ENCODE data around the gene LHX4. TPM values are rescaled to one million over a fixed set of nuclear protein-coding genes. Genes with fewer than 3 reads are reported as not detected.

The LHX4 gene
- total and polyA plus RNA-seq, 2 of the 4 experiments (the other 2 are of a cell fraction) = 0.05 to 0.18 TPM

- H2BK15ac ChIP-seq (ENCODE audit: low read depth, low read length) = no peak overlapping the region; the same call in 2 of the 3 replicates
- H3K9ac ChIP-seq (ENCODE audit: low read depth, low read length) = no peak overlapping the region
- peak overlapping the region; percentile 18 for H2AK9ac ChIP-seq (replicated peaks; ENCODE audit: low read depth, low read length, poor library complexity)
- 72% methylated on average over 8 of the region's 13 CpGs; no CpG with 5 or more reads in 1 of the 2 experiments for WGBS, 2 experiments (ENCODE audit: extremely low coverage in 2 of 2, insufficient read length in 1 of 2)
- in situ Hi-C loops (cut with MboI; ENCODE audit: low sequenced_read_pairs) = loop anchor here (5.0 to 25.0 kb wide), 3 partner anchors 167 to 912 kb away; no protein-coding TSS in a partner anchor
- peak; percentile 43 for DNase-seq
- peaks cover 4% of the 10 kb centered on the region; the same call in 1 of the 2 replicates for H3K9me1 ChIP-seq (ENCODE audit: insufficient read depth, low read length)
- no peak overlapping the region for H3K27ac ChIP-seq (ENCODE audit: insufficient read depth, low read length)
- H3K18ac ChIP-seq (ENCODE audit: low read depth, low read length) = no peak overlapping the region
- H3K23ac ChIP-seq (ENCODE audit: low read depth, low read length) = no peak overlapping the region
- intact Hi-C loops (cut with micrococcal nuclease) = no loop called here
- no peak overlapping the region for H4K5ac ChIP-seq (ENCODE audit: low read depth, low read length)
- no peak overlapping the region for H2BK120ac ChIP-seq (ENCODE audit: low read depth, low read length)
- no TSS peak for BruUV-seq (replicated peaks)
- ChIA-PET POLR2A (ENCODE audit: unreplicated experiment) (no interaction called here), CTCF (no interaction called here)
- peak overlapping the region; percentile 84; the same call in 1 of the 2 replicates for H2AK5ac ChIP-seq (ENCODE audit: low read depth, low read length)
- no peak overlapping the region for H3K4me3 ChIP-seq (ENCODE audit: insufficient read depth, low read depth, low read length)
- no peaks in the 10 kb centered on the region for H3K36me3 ChIP-seq (ENCODE audit: control insufficient read depth, insufficient read depth, low read length)
- H4K20me1 ChIP-seq (ENCODE audit: insufficient read depth, low read length) = no peaks in the 10 kb centered on the region
- H3K79me1 ChIP-seq (ENCODE audit: low read depth in 1 of 2, low read length in 2 of 2) = no peaks in the 10 kb centered on the region
- H3K27me3 ChIP-seq (ENCODE audit: control insufficient read depth, insufficient read depth, low read length) = peaks cover 9% of the 10 kb centered on the region; the same call in 1 of the 2 replicates
- H3K4ac ChIP-seq (ENCODE audit: low read depth, low read length) = no peak overlapping the region; the same call in 1 of the 2 replicates
- no peaks in the 10 kb centered on the region for H3K9me3 ChIP-seq (ENCODE audit: control insufficient read depth, insufficient read depth, low read length)
- peak overlapping the region; percentile 44 for H2BK5ac ChIP-seq (ENCODE audit: low read depth, low read length, poor library complexity, severe bottlenecking)
- peak overlapping the region; percentile 34 for H2AFZ ChIP-seq (replicated peaks; ENCODE audit: low read length, poor library complexity)
- H3K4me1 ChIP-seq (ENCODE audit: control insufficient read depth, insufficient read depth, low read length) = peaks cover 4% of the 10 kb centered on the region; the same call in 1 of the 2 replicates
- dilution Hi-C loops (cut with HindIII; ENCODE audit: low sequenced_read_pairs, unreplicated experiment) = no loop called here
- ATAC-seq (ENCODE audit: low read depth) = peak; percentile 50
- H3K4me2 ChIP-seq (ENCODE audit: low read depth, low read length) = no peak overlapping the region
- H4K91ac ChIP-seq (ENCODE audit: insufficient read depth, low read depth, low read length) = no peak overlapping the region
- H4K8ac ChIP-seq (ENCODE audit: low read depth in 2 of 2, low read length in 2 of 2) = no peak overlapping the region
- no peak overlapping the region for H3K56ac ChIP-seq (ENCODE audit: extremely low read depth, insufficient read depth, low read length)
- H2BK20ac ChIP-seq (ENCODE audit: low read depth, low read length) = no peak overlapping the region
- H3K14ac ChIP-seq (replicated peaks; ENCODE audit: low read depth, low read length) = no peak overlapping the region
- TF ChIP-seq MXI1 (IDR thresholded peaks at IDR 0.05; ENCODE audit: borderline replicate concordance, low read depth, low read length) (no peak), SMC3 (IDR thresholded peaks at IDR 0.05; ENCODE audit: low read depth, low read length) (no peak), MAZ (IDR thresholded peaks at IDR 0.05; ENCODE audit: borderline replicate concordance, low read depth, low read length) (no peak), FOS (IDR thresholded peaks at IDR 0.05; ENCODE audit: low read depth, low read length) (no peak), CHD1 (IDR thresholded peaks at IDR 0.05; ENCODE audit: low read depth, low read length) (no peak), ELK1 (IDR thresholded peaks at IDR 0.05; ENCODE audit: borderline replicate concordance, low read depth, low read length) (no peak), RAD21 (IDR thresholded peaks at IDR 0.05; ENCODE audit: low read length) (no peak), RCOR1 (IDR thresholded peaks at IDR 0.05; ENCODE audit: insufficient replicate concordance, low read length) (no peak), BHLHE40 (IDR thresholded peaks at IDR 0.05; ENCODE audit: low read depth, low read length) (no peak), USF2 (IDR thresholded peaks at IDR 0.05; ENCODE audit: low read depth, low read length) (no peak), NFE2L2 (IDR thresholded peaks at IDR 0.05; ENCODE audit: low read depth, low read length) (no peak), MAFK (IDR thresholded peaks at IDR 0.05; ENCODE audit: low read depth, low read length) (no peak), RFX5 (IDR thresholded peaks at IDR 0.05; ENCODE audit: low read depth, low read length) (no peak)
- TF ChIP-seq, protein P1, sequence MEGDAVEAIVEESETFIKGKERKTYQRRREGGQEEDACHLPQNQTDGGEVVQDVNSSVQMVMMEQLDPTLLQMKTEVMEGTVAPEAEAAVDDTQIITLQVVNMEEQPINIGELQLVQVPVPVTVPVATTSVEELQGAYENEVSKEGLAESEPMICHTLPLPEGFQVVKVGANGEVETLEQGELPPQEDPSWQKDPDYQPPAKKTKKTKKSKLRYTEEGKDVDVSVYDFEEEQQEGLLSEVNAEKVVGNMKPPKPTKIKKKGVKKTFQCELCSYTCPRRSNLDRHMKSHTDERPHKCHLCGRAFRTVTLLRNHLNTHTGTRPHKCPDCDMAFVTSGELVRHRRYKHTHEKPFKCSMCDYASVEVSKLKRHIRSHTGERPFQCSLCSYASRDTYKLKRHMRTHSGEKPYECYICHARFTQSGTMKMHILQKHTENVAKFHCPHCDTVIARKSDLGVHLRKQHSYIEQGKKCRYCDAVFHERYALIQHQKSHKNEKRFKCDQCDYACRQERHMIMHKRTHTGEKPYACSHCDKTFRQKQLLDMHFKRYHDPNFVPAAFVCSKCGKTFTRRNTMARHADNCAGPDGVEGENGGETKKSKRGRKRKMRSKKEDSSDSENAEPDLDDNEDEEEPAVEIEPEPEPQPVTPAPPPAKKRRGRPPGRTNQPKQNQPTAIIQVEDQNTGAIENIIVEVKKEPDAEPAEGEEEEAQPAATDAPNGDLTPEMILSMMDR (conservative IDR thresholded peaks at IDR 0.05; ENCODE audit: low read depth, low read length) = no peak
These were observed 19.8 kb downstream of the LHX4 start for GRCh38 chr1:180249725-180250498.

Data from IMR-90 (cell line).